Subcutaneous adipose tissue (tissue), 4 donors: ENCODE data around the gene PLK2. TPM values are rescaled to one million over a fixed set of nuclear protein-coding genes. Genes with fewer than 3 reads are reported as not detected.

Experiments used
- total RNA-seq, 4 donors: library from RNA; depleted of rRNA; stranded (reverse); fragments of >200 nt; gene quantifications; one replicate each; pipeline ENCODE4 v1.1.0, GENCODE V29; 2016
- TF ChIP-seq, protein P1 (sequence below): fragments of 450-650 bp; IDR thresholded peaks from one replicate; pipeline ENCODE4 v1.5.1; 2016; ENCODE audit warnings: low read depth, mild to moderate bottlenecking, control low read depth, antibody characterized with exemption, moderate library complexity

PLK2 gene
- total RNA-seq, 4 donors from 2014 or later: 21.6 to 40.3 (median 33.9) TPM

DNA sequence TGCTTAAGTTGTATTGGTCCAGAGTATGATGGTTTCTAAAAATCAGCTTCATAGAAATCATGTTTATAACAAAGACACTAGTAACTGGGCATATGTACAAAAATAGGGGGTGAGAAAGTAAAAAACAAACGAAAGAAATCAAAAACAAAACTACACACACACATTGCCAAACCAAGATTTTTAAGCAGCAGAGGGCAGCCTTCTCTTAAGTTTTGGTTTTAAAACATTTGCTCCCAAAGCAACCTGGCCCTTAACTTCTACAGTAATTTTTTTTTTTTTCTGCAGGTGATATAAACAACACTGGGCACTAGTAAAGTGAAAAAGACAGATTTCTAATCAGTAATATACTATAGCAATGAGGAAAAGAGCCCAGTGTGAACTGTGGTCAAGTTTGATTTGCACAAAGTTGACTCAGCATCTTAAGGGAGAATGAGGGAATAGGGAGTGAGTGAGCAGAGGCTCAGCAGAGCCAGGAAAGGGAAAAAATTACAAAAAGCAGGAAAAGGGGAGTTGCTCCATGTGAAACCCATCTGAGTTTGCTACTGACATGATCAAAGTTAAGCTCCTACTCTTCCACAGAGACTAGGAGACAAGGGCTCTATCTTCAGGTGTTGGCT lies 18.0 kb upstream of the PLK2 start:
- TF ChIP-seq, protein P1, sequence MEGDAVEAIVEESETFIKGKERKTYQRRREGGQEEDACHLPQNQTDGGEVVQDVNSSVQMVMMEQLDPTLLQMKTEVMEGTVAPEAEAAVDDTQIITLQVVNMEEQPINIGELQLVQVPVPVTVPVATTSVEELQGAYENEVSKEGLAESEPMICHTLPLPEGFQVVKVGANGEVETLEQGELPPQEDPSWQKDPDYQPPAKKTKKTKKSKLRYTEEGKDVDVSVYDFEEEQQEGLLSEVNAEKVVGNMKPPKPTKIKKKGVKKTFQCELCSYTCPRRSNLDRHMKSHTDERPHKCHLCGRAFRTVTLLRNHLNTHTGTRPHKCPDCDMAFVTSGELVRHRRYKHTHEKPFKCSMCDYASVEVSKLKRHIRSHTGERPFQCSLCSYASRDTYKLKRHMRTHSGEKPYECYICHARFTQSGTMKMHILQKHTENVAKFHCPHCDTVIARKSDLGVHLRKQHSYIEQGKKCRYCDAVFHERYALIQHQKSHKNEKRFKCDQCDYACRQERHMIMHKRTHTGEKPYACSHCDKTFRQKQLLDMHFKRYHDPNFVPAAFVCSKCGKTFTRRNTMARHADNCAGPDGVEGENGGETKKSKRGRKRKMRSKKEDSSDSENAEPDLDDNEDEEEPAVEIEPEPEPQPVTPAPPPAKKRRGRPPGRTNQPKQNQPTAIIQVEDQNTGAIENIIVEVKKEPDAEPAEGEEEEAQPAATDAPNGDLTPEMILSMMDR: no peak

DNA sequence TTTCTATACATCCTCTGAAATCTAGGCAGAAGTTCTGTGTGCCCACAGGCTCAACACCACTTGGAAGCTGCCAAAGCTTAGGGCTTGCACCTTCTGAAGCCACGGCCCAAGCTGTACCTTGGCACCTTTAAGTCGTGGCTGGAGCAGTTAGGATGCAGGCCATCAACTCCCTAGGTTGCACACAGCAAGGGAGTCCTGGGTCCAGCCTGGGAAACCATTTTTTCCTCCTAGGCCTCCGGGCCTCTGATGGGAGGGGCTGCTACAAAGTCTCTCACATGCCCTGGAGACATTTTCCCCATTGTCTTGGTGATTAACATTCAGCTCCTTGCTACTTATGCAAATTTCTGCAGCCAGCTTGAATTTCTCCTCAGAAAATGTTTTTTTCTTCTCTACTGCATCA lies 15.5 kb upstream of the PLK2 start:
- TF ChIP-seq, protein P1: no peak

DNA sequence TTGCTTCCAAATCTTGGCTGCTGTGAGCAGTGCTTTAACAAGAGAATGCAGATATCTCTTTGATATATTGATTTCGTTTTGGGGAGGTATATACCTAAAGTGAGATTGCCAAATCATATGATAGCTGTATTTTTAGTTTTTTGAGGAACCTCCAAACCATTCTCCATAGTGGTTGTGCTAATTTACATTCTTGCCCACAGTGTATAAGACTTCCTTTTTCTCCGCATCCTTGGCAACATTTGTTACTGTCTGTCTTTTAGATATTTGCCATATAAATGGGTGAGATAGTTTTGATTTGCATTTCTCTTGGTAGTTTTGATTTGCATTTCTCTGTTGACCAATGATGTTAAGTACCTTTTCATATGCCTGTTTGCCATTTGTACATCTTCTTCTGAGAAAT lies 10.0 kb upstream of the PLK2 start:
- TF ChIP-seq, protein P1: no peak

GRCh38 chr5:58466939-58467338 lies 7.1 kb upstream of the PLK2 start:
- TF ChIP-seq, protein P1: no peak

- TF ChIP-seq, protein P1: no peak
Observed at GRCh38 chr5:58462623-58463230, 2.8 kb upstream of the PLK2 start.

- TF ChIP-seq, protein P1: no peak
Observed at GRCh38 chr5:58462154-58462553, 2.3 kb upstream of the PLK2 start.

DNA sequence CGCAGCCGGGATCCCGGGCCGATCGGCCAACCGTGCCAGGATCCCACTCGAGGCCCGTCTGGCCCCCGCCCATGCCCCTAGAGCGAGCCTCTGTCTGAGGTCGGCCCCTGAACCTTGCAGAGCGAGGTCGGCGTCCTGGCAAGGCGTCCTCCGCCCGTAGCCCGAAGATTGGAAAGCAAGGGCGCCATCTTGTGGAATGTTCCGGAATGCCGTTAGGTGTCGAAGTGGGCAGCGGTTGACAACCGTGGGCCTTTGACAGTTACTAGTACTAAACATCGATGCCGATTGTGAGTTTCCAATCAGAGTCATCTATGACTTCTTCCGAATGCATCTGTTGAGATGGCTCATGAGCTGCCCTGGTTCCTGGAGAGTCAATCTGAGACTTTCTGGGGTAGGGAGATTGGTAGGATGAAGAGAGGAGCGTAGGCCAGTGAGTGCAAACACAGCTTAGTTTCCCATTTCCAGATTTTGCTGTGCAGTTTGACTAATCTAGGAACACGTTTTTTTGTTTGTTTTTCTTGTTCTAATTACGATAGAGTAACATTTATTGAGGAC lies 923 bp upstream of the PLK2 start:
- TF ChIP-seq, protein P1: no peak
